GM19395 (cell line): Measurements from ENCODE around the gene ACE.

Source experiments
- ATAC-seq: cut with Tn5 transposase; IDR thresholded peaks from one replicate; pipeline ENCODE4 v1.9.1; 2021; ENCODE audit warnings: mild to moderate bottlenecking, moderate library complexity; ENCODE audit not compliant: unreplicated experiment

Gene ACE

DNA sequence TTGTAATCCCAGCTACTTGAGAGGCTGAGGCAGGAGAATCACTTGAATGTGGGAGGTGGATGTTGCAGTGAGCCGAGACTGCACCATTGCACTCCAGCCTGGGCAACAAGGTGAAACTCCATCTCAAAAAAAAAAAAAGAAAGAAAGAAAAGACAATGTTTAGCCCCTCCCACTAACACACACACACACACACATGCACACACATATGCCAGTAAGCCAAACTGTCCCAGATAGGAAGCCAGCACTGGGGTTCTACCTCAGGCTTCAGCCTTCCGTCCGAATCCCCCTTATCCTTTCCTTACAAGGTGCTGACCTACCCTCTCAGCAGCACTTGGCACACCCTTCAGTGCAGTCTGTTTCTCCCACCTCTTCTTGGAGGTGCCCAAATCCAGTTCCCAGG lies 37.6 kb downstream of the ACE start:
- no peak for ATAC-seq

DNA sequence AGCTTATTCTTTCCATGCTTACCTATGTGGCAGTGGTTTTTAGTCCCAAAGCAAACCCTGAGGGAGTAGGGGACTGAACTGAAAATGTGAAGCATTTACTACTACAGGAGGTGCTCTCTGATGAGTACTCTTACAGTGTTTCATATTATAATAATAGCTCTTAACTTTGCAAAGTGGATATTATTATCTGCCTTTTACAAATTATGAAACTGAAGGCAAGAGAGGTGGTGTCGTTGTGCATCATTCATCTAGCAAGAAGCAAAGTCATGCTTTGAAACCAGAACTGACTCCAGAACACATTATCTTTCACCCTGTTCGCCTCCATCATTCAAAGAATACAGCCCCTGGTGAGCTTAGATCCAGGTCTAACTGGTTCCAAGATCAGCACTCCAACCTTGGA lies 38.1 kb downstream of the ACE start:
- ATAC-seq = no peak

DNA sequence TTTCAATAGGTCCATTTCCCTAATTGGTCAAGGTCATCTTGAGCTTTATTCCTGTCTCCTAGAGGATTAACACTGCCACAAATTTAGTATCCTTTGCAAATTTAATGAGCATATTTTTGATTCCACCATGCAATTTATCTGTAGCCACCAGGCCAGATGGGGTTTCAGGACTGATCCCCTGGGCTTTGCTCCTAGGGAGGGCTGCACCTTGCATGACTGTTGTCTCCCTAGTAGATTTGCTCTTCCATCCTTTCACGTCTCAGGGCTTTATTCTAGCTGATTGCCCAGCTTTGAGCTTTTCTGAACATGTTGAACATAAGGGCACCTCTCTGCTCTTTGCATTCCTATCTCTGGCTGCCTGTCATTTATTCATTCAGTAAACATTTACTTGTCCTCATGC lies 38.6 kb downstream of the ACE start:
- ATAC-seq = no peak

DNA sequence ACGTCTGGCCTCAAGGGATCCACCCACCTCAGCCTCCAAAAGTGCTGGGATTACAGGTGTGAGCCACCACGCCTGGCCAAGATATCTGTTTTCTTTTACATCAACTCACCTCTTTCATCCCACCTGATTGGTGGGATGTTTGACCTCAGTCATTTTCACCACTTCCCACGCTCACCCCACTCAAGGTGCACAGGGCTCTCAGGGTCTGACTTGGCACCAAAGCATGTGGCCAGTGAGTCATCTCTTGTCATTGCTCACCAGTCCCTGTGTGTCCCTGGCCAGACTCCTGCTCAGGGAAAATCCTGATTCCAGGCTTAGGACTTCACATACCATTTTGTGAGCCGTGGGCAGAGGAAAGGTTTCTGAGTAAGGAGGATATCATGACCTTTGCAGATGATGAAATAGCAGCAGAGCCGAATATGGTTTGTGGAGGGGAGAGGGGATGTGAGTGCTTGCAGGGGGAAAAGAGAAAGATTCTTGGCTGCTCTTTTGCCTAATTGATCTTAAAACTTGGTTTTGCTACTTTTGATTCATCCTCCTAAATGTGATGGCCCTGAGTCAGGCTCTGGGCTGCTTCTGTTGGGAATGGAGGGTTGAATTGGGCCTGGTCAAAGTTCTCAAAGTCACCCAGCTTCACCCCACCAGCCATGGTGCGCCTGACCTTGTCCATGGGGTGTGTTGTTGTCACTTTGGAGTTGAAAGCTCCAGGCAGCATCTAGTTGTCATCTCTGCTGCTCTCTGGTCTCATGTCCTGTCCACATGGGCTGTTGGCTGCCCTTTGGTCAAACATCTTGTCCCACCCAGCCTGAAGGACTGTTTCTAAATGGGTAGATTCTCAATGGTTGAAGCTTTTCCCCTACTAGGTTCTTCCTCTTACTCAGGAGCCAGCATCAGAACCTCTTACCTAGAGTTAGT lies 40.3 kb downstream of the ACE start:
- ATAC-seq = no peak

DNA sequence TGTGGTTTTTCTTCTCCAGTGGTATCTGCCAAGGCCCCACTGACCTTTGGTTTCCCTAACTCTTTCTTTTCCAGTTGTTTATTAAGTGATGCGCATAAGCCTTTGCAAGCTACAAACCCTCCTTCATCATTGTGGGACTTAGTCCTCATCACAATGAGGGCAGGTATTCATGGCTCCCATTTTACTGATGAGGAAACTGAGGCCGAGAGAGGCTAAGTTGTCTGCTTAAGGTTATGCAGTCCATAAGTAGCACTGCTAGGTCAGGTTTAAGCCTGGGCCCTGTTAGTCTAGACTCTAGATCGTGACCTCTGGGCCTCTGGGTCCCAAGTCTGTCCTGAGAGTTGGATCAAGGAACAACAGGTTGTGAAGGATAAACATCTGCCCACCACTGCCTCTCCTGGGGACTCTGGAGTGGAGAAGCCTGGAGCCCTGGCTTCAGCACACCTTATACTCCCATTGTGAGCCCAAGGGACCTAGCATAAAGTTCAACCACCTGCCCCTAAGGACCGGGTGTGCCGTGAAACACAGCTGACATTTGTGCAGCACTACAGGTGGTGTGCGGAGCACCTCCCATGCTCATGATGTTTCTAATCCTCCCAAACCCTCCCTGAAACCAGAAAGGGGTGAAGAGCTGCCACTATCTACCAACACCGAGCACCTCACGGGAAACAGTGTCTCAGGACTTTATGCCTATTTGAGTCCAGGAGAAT lies 41.1 kb downstream of the ACE start:
- no peak for ATAC-seq

DNA sequence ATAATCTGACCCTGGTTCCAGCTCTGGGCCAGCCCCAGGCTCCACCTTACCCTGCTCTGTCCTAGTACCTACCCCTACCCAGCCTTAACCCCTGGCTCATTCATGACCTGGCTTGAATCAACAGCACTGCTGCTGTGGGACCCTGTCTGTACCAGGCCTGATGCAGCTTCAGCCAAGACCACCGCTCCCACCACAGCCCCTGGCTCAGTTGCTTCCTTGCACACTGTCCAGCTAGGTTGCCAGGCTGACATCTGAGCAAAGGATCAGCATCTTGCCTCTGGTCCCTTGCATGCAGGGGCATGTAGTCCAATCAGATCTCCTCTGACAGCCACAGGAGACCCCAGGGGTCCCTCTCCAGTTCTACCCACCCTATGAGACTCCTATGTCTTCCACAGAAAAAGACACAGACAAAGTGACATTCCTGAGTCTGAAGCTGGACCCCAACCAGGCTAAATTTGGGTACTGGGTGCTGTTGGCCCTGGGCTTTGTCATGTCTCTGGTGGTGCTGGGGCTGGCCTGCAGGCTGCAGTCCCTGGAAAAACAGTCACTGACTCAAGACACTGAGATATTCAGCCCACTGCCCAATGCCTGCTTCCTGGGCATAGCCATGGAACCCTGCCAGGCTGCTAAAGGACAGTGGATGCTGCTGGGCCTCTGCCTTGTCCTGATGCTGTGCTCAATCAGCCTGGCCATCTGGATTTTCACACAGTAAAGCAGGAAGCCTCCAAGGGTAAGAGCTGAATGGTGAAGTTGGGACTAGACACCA lies 42.4 kb downstream of the ACE start:
- ATAC-seq = no peak

DNA sequence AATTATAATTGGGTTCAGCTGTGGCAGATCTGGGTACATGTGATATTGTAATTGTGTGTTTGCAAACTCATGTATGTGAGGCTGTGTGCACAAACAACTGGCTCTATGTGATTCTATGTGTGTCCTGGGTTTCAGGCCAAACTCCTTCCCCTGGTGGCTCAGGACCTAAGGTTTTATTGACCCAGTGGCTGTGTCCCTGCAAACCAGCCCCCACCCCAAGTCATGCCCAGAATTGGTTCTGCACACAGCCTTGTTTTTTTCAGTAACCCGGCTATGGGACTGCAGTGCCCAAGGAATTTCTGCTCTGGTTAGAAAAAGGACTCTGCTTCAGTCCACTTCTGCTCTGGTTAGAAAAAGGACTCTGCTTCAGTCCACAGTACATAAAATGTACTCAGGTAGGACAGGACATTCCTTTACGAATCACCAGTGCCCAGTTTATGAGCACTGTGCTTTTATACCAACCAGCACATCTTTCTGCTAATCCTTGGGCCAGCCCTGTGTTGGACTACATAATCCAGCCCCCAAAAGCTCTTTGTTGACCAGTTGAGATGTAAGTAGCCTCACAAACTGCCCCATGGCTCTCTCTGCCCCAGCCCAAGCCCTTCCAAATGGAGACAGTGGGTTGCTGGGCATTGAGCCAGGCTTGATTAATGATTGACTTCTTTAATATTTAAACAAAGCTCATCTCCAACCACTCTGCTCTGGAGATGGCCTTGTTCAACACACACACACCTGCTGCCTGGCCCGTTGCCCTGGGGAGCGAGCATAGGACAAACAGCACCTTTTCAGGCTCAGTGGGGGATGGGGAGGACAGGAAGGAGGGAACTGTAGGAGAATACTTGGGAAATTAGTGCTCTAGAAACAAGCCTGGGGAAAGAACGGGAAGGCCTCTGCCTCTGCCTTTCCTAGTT lies 43.4 kb downstream of the ACE start:
- no peak for ATAC-seq

DNA sequence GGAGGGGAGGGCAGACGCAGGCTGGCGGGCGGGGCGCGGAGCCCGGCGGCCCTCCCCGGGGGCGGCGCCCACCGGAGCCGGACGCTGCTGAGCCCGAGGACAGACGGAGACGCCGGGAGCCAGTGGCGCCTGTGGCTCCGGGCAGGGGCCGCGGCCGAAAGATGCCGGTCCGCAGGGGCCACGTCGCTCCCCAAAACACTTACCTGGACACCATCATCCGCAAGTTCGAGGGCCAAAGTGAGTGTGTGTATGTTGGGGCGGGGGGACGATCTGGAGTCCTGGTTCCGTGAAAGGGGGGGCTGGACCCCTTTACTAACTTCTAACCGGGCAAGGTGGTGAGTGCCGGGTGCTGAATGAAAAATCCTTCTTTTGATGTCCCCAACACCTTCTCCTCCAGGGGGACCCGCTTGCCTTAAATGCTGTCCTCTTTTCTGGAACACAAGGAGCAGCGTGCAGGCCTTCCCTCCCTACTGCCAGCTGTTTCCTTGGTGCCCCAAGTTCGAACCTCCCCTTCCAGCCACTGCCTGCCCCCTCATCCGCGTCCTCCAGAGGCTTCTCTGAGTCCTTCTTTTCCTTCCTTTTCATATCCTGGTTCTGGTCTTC lies 46.5 kb downstream of the ACE start, which contains the start of gene KCNH6:
Gene KCNH6, plus strand, starts transcription at position 106 of the 603 bp plus-strand sequence. Its CDS starts 56 bp downstream, at position 162.
- ATAC-seq = no peak

DNA sequence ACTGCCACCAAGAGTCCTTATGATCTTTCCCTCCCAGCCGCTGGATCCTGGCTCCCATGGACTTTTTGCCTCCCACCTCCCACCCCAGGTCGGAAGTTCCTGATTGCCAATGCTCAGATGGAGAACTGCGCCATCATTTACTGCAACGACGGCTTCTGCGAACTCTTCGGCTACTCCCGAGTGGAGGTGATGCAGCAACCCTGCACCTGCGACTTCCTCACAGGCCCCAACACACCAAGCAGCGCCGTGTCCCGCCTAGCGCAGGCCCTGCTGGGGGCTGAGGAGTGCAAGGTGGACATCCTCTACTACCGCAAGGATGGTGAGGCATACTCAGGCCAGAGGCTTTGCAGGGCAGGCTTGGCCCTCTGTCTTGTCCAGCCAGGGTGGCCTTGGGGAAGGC lies 47.2 kb downstream of the ACE start:
- no peak for ATAC-seq

DNA sequence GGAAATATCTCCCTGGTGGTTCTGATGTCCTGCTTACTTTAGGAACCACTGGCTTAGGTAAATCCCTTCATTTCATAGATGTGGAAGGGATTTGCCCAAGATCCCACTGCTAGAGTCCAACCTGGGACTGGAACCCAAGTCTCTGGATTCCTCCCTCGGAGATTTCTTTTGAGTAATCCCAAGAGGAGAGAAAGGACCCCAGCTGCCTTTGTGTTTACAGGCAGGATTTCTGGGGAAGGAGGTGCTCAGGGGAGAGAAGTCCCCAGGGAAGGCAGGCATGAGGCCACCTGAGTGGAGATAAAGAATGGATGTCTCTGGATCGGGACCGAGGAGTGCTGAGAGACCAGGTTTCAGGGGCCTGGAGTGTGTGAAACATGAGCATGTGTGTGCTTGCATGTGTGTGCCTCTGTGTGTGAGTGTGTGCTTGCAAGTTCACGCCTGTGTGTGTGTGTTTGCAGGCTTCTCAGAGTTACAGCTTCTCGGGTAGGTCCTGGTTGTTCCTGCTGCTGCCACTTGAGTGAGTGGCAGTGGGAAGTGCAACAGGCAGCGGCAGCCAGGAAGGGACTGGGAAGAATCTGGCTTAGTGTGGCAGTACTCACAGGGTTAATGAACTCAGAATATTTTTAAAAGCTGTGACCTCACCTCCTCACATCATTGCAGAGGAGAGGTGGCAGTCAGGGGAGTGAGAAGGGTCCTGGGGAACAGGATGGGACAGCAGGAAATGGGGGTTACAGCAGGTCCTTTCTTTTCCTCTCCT lies 48.5 kb downstream of the ACE start:
- no peak for ATAC-seq

DNA sequence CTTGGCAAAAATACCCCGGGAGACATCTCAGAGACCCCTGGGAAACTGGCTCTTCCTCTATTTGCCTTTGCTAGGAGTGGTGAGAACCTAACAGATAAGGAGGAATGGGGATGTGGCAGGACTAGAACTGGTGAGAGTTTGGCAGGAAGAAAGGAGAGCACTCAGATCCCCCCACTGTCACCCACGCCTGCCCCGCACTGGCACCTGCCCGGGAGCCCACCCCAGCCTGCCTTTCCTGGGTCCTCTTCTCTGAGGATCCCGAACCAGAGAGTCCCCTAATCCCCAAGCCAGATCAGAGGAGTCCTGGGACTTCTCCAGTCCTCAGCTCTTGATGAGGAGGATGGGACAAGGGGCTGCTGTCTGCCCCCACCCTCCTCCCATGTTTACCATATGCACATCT lies 50.0 kb downstream of the ACE start:
- no peak for ATAC-seq

DNA sequence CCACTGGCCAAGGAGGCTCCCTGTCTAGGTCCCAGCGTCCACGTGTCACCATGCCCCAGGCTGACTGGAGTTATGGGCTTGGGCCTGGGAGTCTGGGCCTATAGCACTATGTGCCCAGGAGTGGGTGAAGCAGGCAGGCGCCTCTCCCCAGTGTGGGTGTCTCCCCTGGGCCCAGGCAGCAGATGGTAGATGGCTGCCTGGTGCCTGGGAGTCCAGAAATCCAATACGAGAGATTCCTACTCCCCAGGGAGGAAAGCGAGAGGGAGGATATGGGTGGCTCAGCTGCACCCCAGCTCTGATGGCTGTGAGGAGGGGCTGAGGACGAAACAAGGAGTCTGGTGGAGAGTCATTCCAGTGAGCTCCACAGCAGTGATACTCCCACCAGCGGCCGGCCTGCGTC lies 51.3 kb downstream of the ACE start:
- no peak for ATAC-seq

DNA sequence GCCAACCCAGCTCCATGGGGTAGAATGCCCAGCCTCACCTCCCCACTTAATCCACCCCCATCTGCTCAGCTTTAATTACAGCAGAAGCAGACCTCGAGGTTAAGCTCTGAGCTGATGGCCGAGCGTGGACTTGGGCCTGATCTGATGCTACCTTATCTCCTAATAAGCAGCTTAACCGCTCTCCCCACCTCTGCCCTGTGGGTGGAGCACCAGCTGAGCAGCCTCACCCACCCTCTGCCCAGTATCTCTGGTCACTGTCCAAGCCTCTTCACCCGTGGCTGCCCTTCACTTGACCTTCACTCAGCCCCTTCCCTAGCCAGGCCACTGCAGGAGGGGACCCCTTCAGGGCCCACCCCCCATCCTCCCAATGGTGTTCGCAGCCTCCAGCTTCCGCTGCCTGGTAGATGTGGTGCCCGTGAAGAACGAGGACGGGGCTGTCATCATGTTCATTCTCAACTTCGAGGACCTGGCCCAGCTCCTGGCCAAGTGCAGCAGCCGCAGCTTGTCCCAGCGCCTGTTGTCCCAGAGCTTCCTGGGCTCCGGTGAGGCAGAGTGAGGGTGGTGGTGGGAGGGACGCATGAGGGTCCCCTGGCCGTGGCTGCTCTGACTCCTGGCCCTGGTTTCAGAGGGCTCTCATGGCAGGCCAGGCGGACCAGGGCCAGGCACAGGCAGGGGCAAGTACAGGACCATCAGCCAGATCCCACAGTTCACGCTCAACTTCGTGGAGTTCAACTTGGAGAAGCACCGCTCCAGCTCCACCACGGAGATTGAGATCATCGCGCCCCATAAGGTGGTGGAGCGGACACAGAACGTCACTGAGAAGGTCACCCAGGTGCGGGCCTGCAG lies 53.1 kb downstream of the ACE start:
- ATAC-seq = no peak

DNA sequence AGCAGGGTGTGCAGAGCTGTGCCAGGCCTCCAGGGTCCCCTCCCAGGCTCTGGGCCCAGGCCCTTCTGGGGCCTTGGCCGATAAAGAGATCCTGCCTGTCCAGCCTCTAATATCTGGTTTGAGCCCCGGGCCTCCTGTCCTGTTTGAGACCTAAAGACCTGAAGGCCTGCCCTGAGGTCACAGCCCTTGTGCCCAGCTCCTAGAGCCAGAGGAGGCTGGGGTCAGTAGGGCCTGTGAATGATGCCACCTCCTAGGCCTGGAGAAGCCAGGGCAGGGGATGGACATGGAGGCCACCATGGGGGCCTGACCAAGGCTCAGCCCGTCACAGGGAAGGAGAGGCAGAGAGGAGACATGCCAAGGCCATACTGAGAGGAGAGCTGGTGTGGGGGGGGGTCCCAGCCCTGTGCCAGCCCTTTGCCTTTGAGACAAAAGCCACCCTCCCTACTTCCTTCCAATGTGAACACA lies 53.7 kb downstream of the ACE start:
- ATAC-seq = no peak

DNA sequence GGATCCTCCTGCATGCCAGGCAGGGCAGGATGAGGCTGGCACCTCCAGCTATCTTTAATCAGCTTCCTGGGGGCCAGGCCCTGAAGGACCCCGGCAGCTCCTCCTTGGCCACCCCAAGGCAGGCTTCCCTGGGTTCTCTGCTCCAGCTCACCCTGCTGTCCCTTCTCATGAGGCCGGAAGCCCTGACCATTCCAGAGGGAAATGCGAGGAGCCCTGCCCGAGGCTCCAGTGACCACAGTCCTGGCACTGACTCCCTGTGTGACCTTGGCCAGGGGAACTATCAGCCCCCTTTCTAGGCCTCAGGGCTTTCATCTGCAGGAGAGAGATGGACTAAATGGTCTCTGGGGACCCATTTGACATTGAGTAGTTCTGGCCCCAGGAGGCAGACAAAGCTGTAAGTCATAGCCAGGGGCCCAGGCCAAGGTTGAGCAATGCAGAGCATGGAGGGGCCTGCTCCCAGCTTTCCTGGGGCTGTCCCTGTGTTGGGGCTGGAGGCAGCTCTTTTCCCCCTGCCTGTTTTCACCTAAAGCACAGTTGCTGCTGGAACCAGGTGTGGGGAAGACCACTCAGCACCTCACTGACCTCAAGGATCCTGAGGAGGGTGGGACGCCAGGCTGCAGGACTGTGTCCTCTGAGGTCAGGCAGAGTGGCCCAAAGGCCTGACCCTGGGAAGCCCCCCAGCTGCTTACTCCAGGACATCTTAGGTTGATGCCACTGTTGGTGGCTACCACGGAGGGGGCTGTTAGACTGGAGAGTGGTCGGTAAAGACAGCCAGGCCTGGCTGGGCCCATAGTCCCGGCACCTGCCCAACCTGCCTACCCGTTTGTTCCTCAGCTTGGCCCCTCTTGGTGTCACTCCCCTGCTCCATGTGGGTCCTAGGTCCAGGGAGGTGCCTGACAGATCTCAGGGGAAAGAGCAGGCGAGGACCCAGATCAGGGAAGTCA lies 54.4 kb downstream of the ACE start:
- ATAC-seq = no peak

DNA sequence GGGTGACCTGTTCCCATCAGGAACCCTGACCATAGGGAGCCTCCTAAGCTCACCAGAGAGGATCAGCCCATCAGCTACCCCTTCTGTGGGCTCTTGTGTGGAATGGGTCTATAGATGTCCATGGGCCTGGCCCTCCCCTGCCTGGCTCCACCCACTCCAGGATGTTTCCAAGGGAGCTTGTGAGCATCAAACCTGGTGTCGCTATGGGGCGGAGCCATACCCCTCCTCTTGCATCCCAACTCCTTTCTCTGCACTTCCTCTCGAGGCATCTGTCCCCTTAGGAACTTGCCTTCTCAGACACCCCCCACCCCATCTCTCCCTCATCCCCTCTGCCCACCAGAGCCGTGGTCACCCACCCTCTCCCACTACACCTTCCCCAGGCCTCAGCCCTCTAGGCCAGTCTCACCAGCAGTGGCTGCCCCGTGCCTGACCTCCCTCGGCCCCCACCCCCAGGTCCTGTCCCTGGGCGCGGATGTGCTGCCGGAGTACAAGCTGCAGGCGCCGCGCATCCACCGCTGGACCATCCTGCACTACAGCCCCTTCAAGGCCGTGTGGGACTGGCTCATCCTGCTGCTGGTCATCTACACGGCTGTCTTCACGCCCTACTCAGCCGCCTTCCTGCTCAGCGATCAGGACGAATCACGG lies 56.7 kb downstream of the ACE start:
- no peak for ATAC-seq
